Panc1 (cell line): ENCODE data around the gene FXR2. TPM values are rescaled to one million over a fixed set of nuclear protein-coding genes. Genes with fewer than 3 reads are reported as not detected.
A peak's percentile ranks its signal among the peaks of the same experiment; 100 is the strongest.

Source experiments
- ATAC-seq: fragments of 200-7000 bp; cut with Tn5 transposase; 2 replicates; pipeline ENCODE4 v1.9.1; 2020; ENCODE audit warnings: mild to moderate bottlenecking, moderate library complexity
- BruUV-seq: library from RNA; stranded (reverse); fragments of 400-500 nt; replicated peaks from 2 replicates; lab custom pipeline; 2021; lab: Mats Ljungman, UMichigan
- CTCF ChIA-PET: fragments of 300-600 bp; sonication (Branson Sonifier 250); formaldehyde crosslinking; loops from one replicate; lab custom pipeline; 2022; ENCODE audit warnings: antibody characterized with exemption; lab: Charles Lee
- POLR2A ChIA-PET: fragments of 300-600 bp; sonication (Branson Sonifier 250); formaldehyde crosslinking; loops from one replicate; lab custom pipeline; 2022; ENCODE audit warnings: antibody characterized with exemption; lab: Charles Lee
- DNase-seq: peaks from one replicate; pipeline ENCODE4 v3.0.0-alpha.2; 2010; ENCODE audit warnings: low read depth, low spot score
- H3K27ac ChIP-seq: 2 replicates; pipeline ENCODE4 v1.5.1; 2011; ENCODE audit warnings: mild to moderate bottlenecking, low read length, inconsistent platforms
- H3K27me3 ChIP-seq: fragments of 200-500 bp; sonication (Bioruptor generic); 2 replicates; pipeline ENCODE4 v1.6.0; 2014; ENCODE audit warnings: low read length, inconsistent platforms; ENCODE audit not compliant: control insufficient read depth, insufficient read depth
- H3K36me3 ChIP-seq: fragments of 200-500 bp; sonication (Bioruptor generic); 2 replicates; pipeline ENCODE4 v1.5.1; 2014; ENCODE audit warnings: inconsistent platforms, mild to moderate bottlenecking, low read length, moderate library complexity; ENCODE audit not compliant: control insufficient read depth, insufficient read depth
- H3K4me1 ChIP-seq: 2 replicates; pipeline ENCODE4 v1.5.1; 2011; ENCODE audit warnings: inconsistent platforms, mild to moderate bottlenecking, low read length, moderate library complexity; ENCODE audit not compliant: control insufficient read depth, insufficient read depth
- H3K4me3 ChIP-seq, 2 experiments: 2 replicates each; pipeline ENCODE4 v1.5.1; 2011 to 2012; ENCODE audit warnings: low read depth in 2 of 2, low read length in 2 of 2, mild to moderate bottlenecking in 2 of 2, inconsistent platforms in 1 of 2, moderate library complexity in 1 of 2
- H3K9me3 ChIP-seq: fragments of 200-500 bp; sonication (Bioruptor generic); 2 replicates; pipeline ENCODE4 v1.5.1; 2014; ENCODE audit warnings: low read depth, mild to moderate bottlenecking, inconsistent platforms, low read length, moderate library complexity; ENCODE audit not compliant: control insufficient read depth, insufficient read depth
- CTCF ChIP-seq: fragments of 450-650 bp; IDR thresholded peaks from 2 replicates; pipeline ENCODE4 v1.5.1; 2017; ENCODE audit warnings: mild to moderate bottlenecking
- POLR2AphosphoS5 ChIP-seq: IDR thresholded peaks from 2 replicates; pipeline ENCODE4 v1.6.1; 2012; ENCODE audit warnings: mild to moderate bottlenecking, low read depth, low read length, moderate library complexity
- REST ChIP-seq, 2 experiments: IDR thresholded peaks; 2 replicates each; pipeline ENCODE4 v1.6.1; 2011 to 2012; ENCODE audit warnings: low read depth in 2 of 2, control low read depth in 1 of 2, low read length in 1 of 2, mild to moderate bottlenecking in 1 of 2, moderate library complexity in 1 of 2; ENCODE audit not compliant: insufficient read depth in 1 of 2
- SIN3A ChIP-seq: IDR thresholded peaks from 2 replicates; pipeline ENCODE4 v1.6.1; 2012; ENCODE audit warnings: low read depth, mild to moderate bottlenecking, low read length, moderate library complexity, borderline replicate concordance; ENCODE audit not compliant: insufficient read depth
- TCF7L2 ChIP-seq: IDR thresholded peaks from 2 replicates; pipeline ENCODE4 v1.6.1; 2011; ENCODE audit warnings: mild to moderate bottlenecking, low read depth, low read length, inconsistent platforms
- in situ Hi-C: cut with HindIII; loops from 2 replicates; pipeline ENCODE4 v1.10.0; 2016; ENCODE audit warnings: low sequenced_read_pairs, low pct_unique_long_range_greater_than_20kb
- intact Hi-C: fragments of 100-400 bp; cut with micrococcal nuclease; formaldehyde crosslinking; loops from one replicate; pipeline ENCODE4 v1.10.0; 2022; ENCODE audit not compliant: unreplicated experiment
- total RNA-seq: library from RNA; stranded (reverse); gene quantifications from one replicate; pipeline ENCODE4 v1.2.1, GENCODE V29; 2021; ENCODE audit not compliant: unreplicated experiment

FXR2 gene
- total RNA-seq, 1 experiment from 2014 or later: 39.7 TPM

- Histone ChIP-seq H3K36me3 (no peaks in the 10 kb centered on the region), H3K27me3 (peaks cover 2% of the 10 kb centered on the region; the same call in 1 of the 2 replicates), H3K9me3 (no peaks in the 10 kb centered on the region), H3K4me3 (no peak overlapping the region), H3K4me1 (no peaks in the 10 kb centered on the region; the same call in 1 of the 2 replicates), H3K27ac (no peak overlapping the region)
- intact Hi-C loops (no loop called here), in situ Hi-C loops (no loop called here)
- CTCF ChIA-PET: no interaction called here
- TF ChIP-seq CTCF (no peak), SIN3A (no peak), TCF7L2 (no peak), POLR2AphosphoS5 (no peak), REST (IDR thresholded peaks at IDR 0.05; ENCODE audit: insufficient read depth in 1 of 2, low read depth in 2 of 2, low read length in 1 of 2) (no peak)
- DNase-seq (no peak), ATAC-seq (no peak)
- POLR2A ChIA-PET: no interaction called here
- BruUV-seq: no TSS peak
These were observed 38.0 kb upstream of the FXR2 start for GRCh38 chr17:7652388-7653356.

- no peaks in the 10 kb centered on the region for H3K4me1 ChIP-seq
- no peak for ATAC-seq
- peaks cover 2% of the 10 kb centered on the region; the same call in 1 of the 2 replicates for H3K27me3 ChIP-seq
- H3K36me3 ChIP-seq: no peaks in the 10 kb centered on the region
- TF ChIP-seq REST (IDR thresholded peaks at IDR 0.05; ENCODE audit: insufficient read depth in 1 of 2, low read depth in 2 of 2, low read length in 1 of 2) (no peak), POLR2AphosphoS5 (no peak), CTCF (no peak), SIN3A (no peak), TCF7L2 (no peak)
- in situ Hi-C loops (no loop called here), intact Hi-C loops (no loop called here)
- no TSS peak for BruUV-seq
- H3K27ac ChIP-seq: no peak overlapping the region
- H3K9me3 ChIP-seq: no peaks in the 10 kb centered on the region
- DNase-seq: no peak
- H3K4me3 ChIP-seq: peak overlapping the region in 1 of 2 experiments; percentile 26; a peak in 2 of 4 replicates
- ChIA-PET CTCF (interaction anchor here (1.2 kb wide), 1 partner anchor 36 kb away, joined by 3 read pairs; the partner anchor contains the start of gene TP53), POLR2A (interaction anchor here (0.7 kb wide), 1 partner anchor 310 kb away, joined by 3 read pairs; no protein-coding TSS in a partner anchor)
These were observed 37.1 kb upstream of the FXR2 start for GRCh38 chr17:7651665-7652387.
